GM18867 (cell line): ENCODE results near the gene TCL1A.

Experiments used
- ATAC-seq: cut with Tn5 transposase; IDR thresholded peaks from one replicate; pipeline ENCODE4 v1.9.1; 2021; ENCODE audit warnings: mild to moderate bottlenecking, moderate library complexity; ENCODE audit not compliant: unreplicated experiment

TCL1A gene

GRCh38 chr14:95707327-95707726 lies 6.6 kb downstream of the TCL1A start:
- ATAC-seq, result no peak

- no peak for ATAC-seq
These were observed 8.4 kb downstream of the TCL1A start for GRCh38 chr14:95705518-95705917.

GRCh38 chr14:95703805-95704204 lies 10.1 kb downstream of the TCL1A start:
- no peak for ATAC-seq

- no peak for ATAC-seq
These were observed 10.6 kb downstream of the TCL1A start for GRCh38 chr14:95703341-95703740.

- ATAC-seq, result no peak
These were observed 12.1 kb downstream of the TCL1A start for GRCh38 chr14:95701846-95702221.

- ATAC-seq, result no peak
These were observed 13.5 kb downstream of the TCL1A start for GRCh38 chr14:95700221-95700976.

GRCh38 chr14:95699412-95699811 lies 14.5 kb downstream of the TCL1A start:
- ATAC-seq, result no peak

GRCh38 chr14:95698287-95698686 lies 15.6 kb downstream of the TCL1A start:
- no peak for ATAC-seq

GRCh38 chr14:95697764-95698163 lies 16.2 kb downstream of the TCL1A start:
- peak; percentile 68 for ATAC-seq

GRCh38 chr14:95696741-95697140 lies 17.2 kb downstream of the TCL1A start:
- no peak for ATAC-seq

- no peak for ATAC-seq
These were observed 18.0 kb downstream of the TCL1A start for GRCh38 chr14:95695913-95696312.

GRCh38 chr14:95695051-95695450 lies 18.9 kb downstream of the TCL1A start:
- no peak for ATAC-seq

GRCh38 chr14:95692109-95692508 lies 21.8 kb downstream of the TCL1A start:
- ATAC-seq, result no peak

GRCh38 chr14:95691591-95691990 lies 22.3 kb downstream of the TCL1A start:
- no peak for ATAC-seq

- no peak for ATAC-seq
These were observed 23.1 kb downstream of the TCL1A start for GRCh38 chr14:95690815-95691214.

GRCh38 chr14:95689441-95689840 lies 24.5 kb downstream of the TCL1A start:
- no peak for ATAC-seq

- ATAC-seq, result no peak
These were observed 27.0 kb downstream of the TCL1A start for GRCh38 chr14:95686935-95687334.

GRCh38 chr14:95685978-95686922 lies 27.7 kb downstream of the TCL1A start, which contains the start of gene TCL1B:
Gene TCL1B, plus strand, starts transcription at chr14:95686426. Its CDS starts 42 bp downstream, at chr14:95686468.
- ATAC-seq, result no peak

- ATAC-seq, result no peak
These were observed 30.1 kb downstream of the TCL1A start for GRCh38 chr14:95683793-95684192.

GRCh38 chr14:95681153-95681552 lies 32.8 kb downstream of the TCL1A start:
- ATAC-seq, result no peak

GRCh38 chr14:95679998-95680735 lies 33.8 kb downstream of the TCL1A start:
- ATAC-seq, result no peak
